Measurements from ENCODE around the gene RCL1.

The RCL1 gene

DNA sequence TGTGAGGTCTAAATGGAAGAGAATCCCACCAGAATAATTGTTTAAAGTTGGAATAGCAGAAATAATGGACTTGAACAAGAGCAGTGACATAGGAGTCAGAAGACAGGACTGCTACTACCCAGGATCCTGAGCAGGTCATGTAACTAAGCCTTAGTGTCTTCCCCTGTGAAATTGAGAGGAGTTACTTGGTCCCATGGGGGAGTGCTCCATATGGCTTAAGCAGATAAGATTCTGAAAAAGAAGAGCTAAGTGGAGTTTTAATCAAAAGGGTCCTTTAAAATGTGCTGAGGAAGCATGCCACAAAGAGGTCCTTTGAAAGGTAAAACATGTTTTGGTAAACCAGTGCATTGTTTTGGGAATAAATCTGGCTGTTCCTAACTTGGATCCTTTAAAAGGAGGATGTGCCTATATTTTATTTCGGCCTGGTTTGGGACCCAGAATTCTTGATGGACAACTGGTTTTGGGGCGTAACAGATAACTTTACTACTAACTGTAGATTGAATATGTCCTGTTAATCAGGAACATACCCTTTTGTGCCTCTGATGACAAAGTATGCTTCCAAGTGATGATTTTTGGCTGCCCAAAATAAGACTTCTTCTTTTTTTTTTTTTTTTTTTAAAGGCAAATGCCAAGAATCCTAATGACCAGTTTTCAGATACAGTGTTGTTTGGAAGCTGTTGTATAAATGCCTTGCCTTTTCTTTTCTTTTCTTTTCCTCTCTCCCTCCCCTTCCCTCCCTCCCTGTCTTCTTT is 5.7 kb downstream of the RCL1 start:
- TF ChIP-seq, protein P1, sequence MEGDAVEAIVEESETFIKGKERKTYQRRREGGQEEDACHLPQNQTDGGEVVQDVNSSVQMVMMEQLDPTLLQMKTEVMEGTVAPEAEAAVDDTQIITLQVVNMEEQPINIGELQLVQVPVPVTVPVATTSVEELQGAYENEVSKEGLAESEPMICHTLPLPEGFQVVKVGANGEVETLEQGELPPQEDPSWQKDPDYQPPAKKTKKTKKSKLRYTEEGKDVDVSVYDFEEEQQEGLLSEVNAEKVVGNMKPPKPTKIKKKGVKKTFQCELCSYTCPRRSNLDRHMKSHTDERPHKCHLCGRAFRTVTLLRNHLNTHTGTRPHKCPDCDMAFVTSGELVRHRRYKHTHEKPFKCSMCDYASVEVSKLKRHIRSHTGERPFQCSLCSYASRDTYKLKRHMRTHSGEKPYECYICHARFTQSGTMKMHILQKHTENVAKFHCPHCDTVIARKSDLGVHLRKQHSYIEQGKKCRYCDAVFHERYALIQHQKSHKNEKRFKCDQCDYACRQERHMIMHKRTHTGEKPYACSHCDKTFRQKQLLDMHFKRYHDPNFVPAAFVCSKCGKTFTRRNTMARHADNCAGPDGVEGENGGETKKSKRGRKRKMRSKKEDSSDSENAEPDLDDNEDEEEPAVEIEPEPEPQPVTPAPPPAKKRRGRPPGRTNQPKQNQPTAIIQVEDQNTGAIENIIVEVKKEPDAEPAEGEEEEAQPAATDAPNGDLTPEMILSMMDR (IDR thresholded peaks at IDR 0.05; ENCODE audit: low read length) = no peak
- TF ChIP-seq EZH2phosphoT487 (IDR thresholded peaks at IDR 0.05; ENCODE audit: low read length) (no peak), EZH2 (optimal IDR thresholded peaks at IDR 0.05; ENCODE audit: low read depth, low read length) (no peak)
- no peak overlapping the region for H2AFZ ChIP-seq (ENCODE audit: low read length)
- H3K27ac ChIP-seq (ENCODE audit: low read length) = no peak overlapping the region
- no peak overlapping the region for H3K4me2 ChIP-seq (ENCODE audit: low read depth, low read length)
- H3K36me3 ChIP-seq (replicated peaks; ENCODE audit: insufficient read depth, low read length) = no peaks in the 10 kb centered on the region; the same call in 1 of the 2 replicates
- 0 out of 2 replicates have a peak, but pooled peaks cover 15% of the 10 kb centered on the region for H3K4me1 ChIP-seq (ENCODE audit: low read length)
- H3K4me3 ChIP-seq (ENCODE audit: low read length) = no peak overlapping the region
- no peaks in the 10 kb centered on the region for H3K27me3 ChIP-seq (replicated peaks; ENCODE audit: insufficient read depth, low read length)
- H3K79me2 ChIP-seq (ENCODE audit: low read length) = peaks cover 100% of the 10 kb centered on the region
- H4K20me1 ChIP-seq (ENCODE audit: insufficient read depth, low read length) = peaks cover 20% of the 10 kb centered on the region; the same call in 1 of the 2 replicates
- peaks cover 7% of the 10 kb centered on the region for H3F3A ChIP-seq (ENCODE audit: insufficient read depth, low read length)
- no peaks in the 10 kb centered on the region for H3K9me2 ChIP-seq (replicated peaks; ENCODE audit: insufficient read depth, low read length)
- no peak overlapping the region for H3K9ac ChIP-seq (ENCODE audit: low read length)
- H3K9me3 ChIP-seq (replicated peaks; ENCODE audit: insufficient read depth, low read length) = no peaks in the 10 kb centered on the region
- no peak for DNase-seq

DNA sequence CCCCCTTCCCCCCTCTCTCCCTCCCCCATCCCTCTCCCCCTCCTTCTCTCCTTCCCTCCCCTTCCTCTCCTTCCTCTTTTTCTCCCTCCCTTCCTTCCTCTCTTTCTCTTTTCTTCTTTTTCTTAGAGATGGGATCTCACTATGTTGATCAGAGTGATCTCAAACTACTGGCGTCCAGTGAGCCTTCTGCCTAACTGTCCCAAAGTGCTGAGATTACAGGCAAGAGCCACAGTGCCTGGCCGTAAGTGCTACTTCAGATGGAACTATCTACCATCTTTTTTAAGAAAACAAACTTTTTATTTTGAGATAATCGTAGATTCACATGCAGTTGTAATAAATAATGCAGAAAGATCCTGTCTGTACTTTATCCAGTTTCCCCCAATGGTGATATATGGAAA is 6.3 kb downstream of the RCL1 start:
- H3K27ac ChIP-seq (ENCODE audit: low read length) = no peak overlapping the region
- no peaks in the 10 kb centered on the region for H3K9me2 ChIP-seq (replicated peaks; ENCODE audit: insufficient read depth, low read length)
- H3K9ac ChIP-seq (ENCODE audit: low read length) = no peak overlapping the region
- H2AFZ ChIP-seq (ENCODE audit: low read length) = no peak overlapping the region
- peaks cover 2% of the 10 kb centered on the region for H3F3A ChIP-seq (ENCODE audit: insufficient read depth, low read length)
- H4K20me1 ChIP-seq (ENCODE audit: insufficient read depth, low read length) = peaks cover 20% of the 10 kb centered on the region; the same call in 1 of the 2 replicates
- H3K4me1 ChIP-seq (ENCODE audit: low read length) = 0 out of 2 replicates have a peak, but pooled peaks cover 15% of the 10 kb centered on the region
- H3K27me3 ChIP-seq (replicated peaks; ENCODE audit: insufficient read depth, low read length) = no peaks in the 10 kb centered on the region
- no peaks in the 10 kb centered on the region for H3K9me3 ChIP-seq (replicated peaks; ENCODE audit: insufficient read depth, low read length)
- H3K79me2 ChIP-seq (ENCODE audit: low read length) = peaks cover 100% of the 10 kb centered on the region
- H3K36me3 ChIP-seq (replicated peaks; ENCODE audit: insufficient read depth, low read length) = no peaks in the 10 kb centered on the region; the same call in 1 of the 2 replicates
- no peak for TF ChIP-seq EZH2phosphoT487 (IDR thresholded peaks at IDR 0.05; ENCODE audit: low read length)
- TF ChIP-seq, protein P1 (IDR thresholded peaks at IDR 0.05; ENCODE audit: low read length) = no peak
- no peak for TF ChIP-seq EZH2 (optimal IDR thresholded peaks at IDR 0.05; ENCODE audit: low read depth, low read length)
- no peak overlapping the region for H3K4me2 ChIP-seq (ENCODE audit: low read depth, low read length)
- H3K4me3 ChIP-seq (ENCODE audit: low read length) = no peak overlapping the region
- no peak for DNase-seq

GRCh38 chr9:4799775-4800174 is 7.0 kb downstream of the RCL1 start:
- Histone ChIP-seq H3K27me3 (replicated peaks; ENCODE audit: insufficient read depth, low read length) (no peaks in the 10 kb centered on the region), H3K27ac (ENCODE audit: low read length) (no peak overlapping the region), H4K20me1 (ENCODE audit: insufficient read depth, low read length) (peaks cover 20% of the 10 kb centered on the region; the same call in 1 of the 2 replicates), H3K79me2 (ENCODE audit: low read length) (peaks cover 100% of the 10 kb centered on the region), H3K4me1 (ENCODE audit: low read length) (0 out of 2 replicates have a peak, but pooled peaks cover 15% of the 10 kb centered on the region), H3K9me2 (replicated peaks; ENCODE audit: insufficient read depth, low read length) (no peaks in the 10 kb centered on the region), H3K4me3 (ENCODE audit: low read length) (no peak overlapping the region), H3K36me3 (replicated peaks; ENCODE audit: insufficient read depth, low read length) (no peaks in the 10 kb centered on the region; the same call in 1 of the 2 replicates), H3K9ac (ENCODE audit: low read length) (no peak overlapping the region), H3K4me2 (ENCODE audit: low read depth, low read length) (no peak overlapping the region), H3K9me3 (replicated peaks; ENCODE audit: insufficient read depth, low read length) (no peaks in the 10 kb centered on the region), H2AFZ (ENCODE audit: low read length) (no peak overlapping the region), H3F3A (ENCODE audit: insufficient read depth, low read length) (no peaks in the 10 kb centered on the region)
- TF ChIP-seq, protein P1 (IDR thresholded peaks at IDR 0.05; ENCODE audit: low read length) = no peak
- TF ChIP-seq EZH2phosphoT487 (IDR thresholded peaks at IDR 0.05; ENCODE audit: low read length) = no peak
- TF ChIP-seq EZH2 (optimal IDR thresholded peaks at IDR 0.05; ENCODE audit: low read depth, low read length) = no peak
- DNase-seq = no peak
